ENCODE data around the gene LCLAT1.

The LCLAT1 gene

GRCh38 chr2:30670453-30670852, 223.4 kb downstream of the LCLAT1 start:
- no peak for DNase-seq (ENCODE audit: low read depth in 2 of 2)

- no peak for DNase-seq (ENCODE audit: low read depth in 2 of 2)
These were observed 226.1 kb downstream of the LCLAT1 start for GRCh38 chr2:30673127-30673526.

GRCh38 chr2:30675758-30676157, 228.7 kb downstream of the LCLAT1 start:
- no peak for DNase-seq (ENCODE audit: low read depth in 2 of 2)

- DNase-seq (ENCODE audit: low read depth in 2 of 2) = no peak
These were observed 230.2 kb downstream of the LCLAT1 start for GRCh38 chr2:30677231-30677630.

- DNase-seq (ENCODE audit: low read depth in 2 of 2) = no peak
These were observed 230.9 kb downstream of the LCLAT1 start for GRCh38 chr2:30677861-30678385.

GRCh38 chr2:30678410-30679137, 231.5 kb downstream of the LCLAT1 start:
- no peak for DNase-seq (ENCODE audit: low read depth in 2 of 2)

GRCh38 chr2:30679426-30680088, 232.5 kb downstream of the LCLAT1 start:
- DNase-seq (ENCODE audit: low read depth in 2 of 2) = no peak

- no peak for DNase-seq (ENCODE audit: low read depth in 2 of 2)
These were observed 233.1 kb downstream of the LCLAT1 start for GRCh38 chr2:30680121-30680520.

GRCh38 chr2:30681022-30681421, 234.0 kb downstream of the LCLAT1 start:
- DNase-seq (ENCODE audit: low read depth in 2 of 2) = no peak

- no peak for DNase-seq (ENCODE audit: low read depth in 2 of 2)
These were observed 236.3 kb downstream of the LCLAT1 start for GRCh38 chr2:30683236-30683956.

GRCh38 chr2:30684026-30684425, 237.0 kb downstream of the LCLAT1 start:
- no peak for DNase-seq (ENCODE audit: low read depth in 2 of 2)

- no peak for DNase-seq (ENCODE audit: low read depth in 2 of 2)
These were observed 237.5 kb downstream of the LCLAT1 start for GRCh38 chr2:30684516-30684915.

- DNase-seq (ENCODE audit: low read depth in 2 of 2) = no peak
These were observed 237.9 kb downstream of the LCLAT1 start for GRCh38 chr2:30684996-30685395.

GRCh38 chr2:30686000-30686399, 239.0 kb downstream of the LCLAT1 start:
- no peak for DNase-seq (ENCODE audit: low read depth in 2 of 2)

- DNase-seq (ENCODE audit: low read depth in 2 of 2) = no peak
These were observed 239.6 kb downstream of the LCLAT1 start for GRCh38 chr2:30686669-30687068.

- DNase-seq (ENCODE audit: low read depth in 2 of 2) = no peak
These were observed 241.9 kb downstream of the LCLAT1 start for GRCh38 chr2:30688956-30689401.

GRCh38 chr2:30689496-30690125, 242.6 kb downstream of the LCLAT1 start:
- DNase-seq (ENCODE audit: low read depth in 2 of 2) = no peak

GRCh38 chr2:30690126-30690561, 243.1 kb downstream of the LCLAT1 start:
- no peak for DNase-seq (ENCODE audit: low read depth in 2 of 2)

- no peak for DNase-seq (ENCODE audit: low read depth in 2 of 2)
These were observed 244.3 kb downstream of the LCLAT1 start for GRCh38 chr2:30691091-30691947.

GRCh38 chr2:30691948-30692828, 245.1 kb downstream of the LCLAT1 start:
- DNase-seq (ENCODE audit: low read depth in 2 of 2) = no peak
